Measurements from ENCODE around the gene PTPRZ1.

The PTPRZ1 gene

DNA sequence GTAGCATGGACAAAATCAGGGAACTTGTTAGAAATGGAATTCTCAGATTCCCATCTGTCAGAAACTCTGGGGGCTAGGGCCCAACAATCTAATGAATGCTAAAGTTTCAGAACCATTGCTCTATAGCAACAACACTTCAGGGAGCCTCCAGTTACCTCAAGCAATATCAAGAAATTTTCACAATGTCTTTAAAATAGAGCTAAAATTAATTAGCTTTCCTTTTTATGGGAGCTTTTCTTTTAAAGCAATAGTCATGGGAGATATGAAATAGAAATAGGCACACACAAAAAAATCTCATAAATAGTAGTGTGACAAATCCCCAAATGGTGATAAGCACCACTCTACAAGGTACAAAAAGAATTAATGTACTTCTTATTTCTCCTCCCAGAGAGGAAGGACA lies 190.2 kb downstream of the PTPRZ1 start:
- TF ChIP-seq CTCF (IDR thresholded peaks at IDR 0.05; ENCODE audit: control insufficient read depth, insufficient read depth, low read depth, low read length, missing control alignments), result no peak
- H3K4me3 ChIP-seq (ENCODE audit: control insufficient read depth, low read depth, low read length), result no peak overlapping the region
- DNase-seq (ENCODE audit: low read depth), result no peak

- TF ChIP-seq CTCF (IDR thresholded peaks at IDR 0.05; ENCODE audit: control insufficient read depth, insufficient read depth, low read depth, low read length, missing control alignments), result no peak
- DNase-seq (ENCODE audit: low read depth), result no peak
These were observed 192.0 kb downstream of the PTPRZ1 start for GRCh38 chr7:122064971-122065370.

DNA sequence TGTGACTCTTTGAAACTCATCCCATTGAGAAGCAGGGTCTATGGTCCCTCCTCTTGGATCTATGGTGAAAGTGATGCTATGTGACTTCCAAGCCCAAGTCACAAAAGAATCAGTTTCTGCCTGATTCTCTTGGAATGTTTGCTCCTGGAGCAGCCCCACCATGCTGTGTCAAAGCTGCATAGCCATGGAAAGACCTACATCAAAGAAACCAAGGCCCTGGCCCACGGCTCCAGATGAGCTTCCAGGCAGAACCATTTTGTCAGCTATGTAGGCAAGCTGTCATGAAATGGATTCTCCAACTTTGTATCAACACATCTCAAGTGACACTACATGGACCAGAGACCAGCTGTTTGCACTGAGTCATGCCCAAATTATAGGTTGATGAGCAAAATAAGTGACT lies 194.1 kb downstream of the PTPRZ1 start:
- no peak overlapping the region for H3K4me3 ChIP-seq (ENCODE audit: control insufficient read depth, low read depth, low read length)
- DNase-seq (ENCODE audit: low read depth), result no peak
- no peak for TF ChIP-seq CTCF (IDR thresholded peaks at IDR 0.05; ENCODE audit: control insufficient read depth, insufficient read depth, low read depth, low read length, missing control alignments)

More at GRCh38 chr7:122064971-122065370, 192.0 kb downstream of the PTPRZ1 start:
- H3K4me3 ChIP-seq (ENCODE audit: control insufficient read depth, low read depth, low read length), result no peak overlapping the region

GRCh38 chr7:122068046-122068445 lies 195.1 kb downstream of the PTPRZ1 start:
- H3K4me3 ChIP-seq (ENCODE audit: control insufficient read depth, low read depth, low read length), result no peak overlapping the region
- no peak for TF ChIP-seq CTCF (IDR thresholded peaks at IDR 0.05; ENCODE audit: control insufficient read depth, insufficient read depth, low read depth, low read length, missing control alignments)
- DNase-seq (ENCODE audit: low read depth), result no peak

DNA sequence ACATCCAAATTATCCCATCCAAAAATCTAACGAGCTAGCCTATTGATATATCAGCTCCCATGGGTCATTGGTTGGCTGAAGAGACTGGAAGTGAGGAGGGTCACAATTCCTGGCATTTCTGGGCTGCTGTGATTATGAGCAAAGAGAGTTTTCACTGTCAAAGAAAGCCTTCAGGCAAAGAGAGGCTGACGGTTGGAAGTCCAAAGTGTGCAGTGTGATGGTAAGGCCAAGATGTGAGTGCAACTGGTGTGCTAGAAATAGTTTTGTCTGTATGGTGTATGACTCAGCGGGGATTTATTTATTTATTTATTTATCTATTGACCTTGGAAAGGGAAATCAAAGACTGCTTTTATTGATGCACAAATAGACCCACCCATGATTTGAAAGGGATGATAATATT lies 196.0 kb downstream of the PTPRZ1 start:
- DNase-seq (ENCODE audit: low read depth), result no peak
- H3K4me3 ChIP-seq (ENCODE audit: control insufficient read depth, low read depth, low read length), result no peak overlapping the region
- TF ChIP-seq CTCF (IDR thresholded peaks at IDR 0.05; ENCODE audit: control insufficient read depth, insufficient read depth, low read depth, low read length, missing control alignments), result no peak

- no peak for DNase-seq (ENCODE audit: low read depth)
- H3K4me3 ChIP-seq (ENCODE audit: control insufficient read depth, low read depth, low read length), result no peak overlapping the region
- TF ChIP-seq CTCF (IDR thresholded peaks at IDR 0.05; ENCODE audit: control insufficient read depth, insufficient read depth, low read depth, low read length, missing control alignments), result no peak
These were observed 197.1 kb downstream of the PTPRZ1 start for GRCh38 chr7:122070062-122070461.

- DNase-seq (ENCODE audit: low read depth), result no peak
- TF ChIP-seq CTCF (IDR thresholded peaks at IDR 0.05; ENCODE audit: control insufficient read depth, insufficient read depth, low read depth, low read length, missing control alignments), result no peak
- no peak overlapping the region for H3K4me3 ChIP-seq (ENCODE audit: control insufficient read depth, low read depth, low read length)
These were observed 197.9 kb downstream of the PTPRZ1 start for GRCh38 chr7:122070834-122071233.

Data from AG09309 (cell line).